MM.1S (cell line): ENCODE results near the gene C9orf153.

ENCODE experiments used
- CTCF ChIP-seq: fragments of 300-600 bp; sonication (generic); IDR thresholded peaks from 2 replicates; pipeline ENCODE4 v1.5.1; 2016; ENCODE audit warnings: antibody characterized with exemption, low read length, mixed read lengths
- EZH2 ChIP-seq: fragments of 300-600 bp; sonication (generic); optimal IDR thresholded peaks from 2 replicates; pipeline ENCODE3; 2017; ENCODE audit warnings: low read depth, mild to moderate bottlenecking, antibody characterized with exemption, low read length, mixed read lengths

GRCh38 chr9:86272221-86272620 lies 12.8 kb upstream of the C9orf153 start:
- TF ChIP-seq EZH2 (no peak), CTCF (no peak)
